ENCODE measurements around the gene HRH1. TPM values are rescaled to one million over a fixed set of nuclear protein-coding genes. Genes with fewer than 3 reads are reported as not detected.
"Not testable (repeated sequence)": the region's sequence is repeated elsewhere in the genome, so short reads cannot be mapped to it uniquely, and the experiment has no call there.

The HRH1 gene
- total and polyA plus RNA-seq, 4 donors, result 10.4 to 21.3 (median 15.1) TPM

DNA sequence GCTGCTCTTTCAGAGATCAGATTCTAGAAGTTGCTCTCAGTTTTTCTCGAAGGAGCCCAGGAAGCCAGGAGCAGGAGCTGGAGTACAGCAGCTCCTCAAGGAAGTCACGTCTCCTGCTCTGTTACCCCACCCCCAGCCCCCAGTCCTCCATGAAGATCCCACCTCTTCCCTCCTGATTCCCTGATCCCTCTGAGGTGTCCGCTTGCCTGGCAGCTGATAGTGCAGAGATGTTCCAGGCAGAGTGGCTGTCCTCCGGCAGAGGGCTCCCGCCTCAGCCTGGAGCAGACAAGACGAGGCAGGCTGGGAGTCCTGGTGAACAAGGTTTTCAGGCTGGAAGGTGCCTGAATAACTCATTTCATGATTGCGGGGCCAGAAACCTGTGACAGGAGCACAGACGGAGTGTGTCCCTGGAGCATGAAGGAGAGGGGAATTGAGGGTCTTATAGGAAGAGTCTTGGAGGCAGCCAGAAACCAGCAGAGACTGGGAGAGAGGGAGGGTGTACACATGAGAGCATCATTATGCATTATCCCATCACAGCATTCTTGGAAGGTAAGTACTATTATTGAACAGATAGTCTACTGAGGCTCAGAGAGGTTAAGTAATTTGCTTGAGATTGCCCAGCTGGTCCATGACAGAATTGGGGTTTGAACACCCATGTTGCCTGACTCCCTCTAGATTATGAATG, 1.2 kb downstream of the HRH1 start:
- H3K27ac ChIP-seq (ENCODE audit: low read depth, low read length), result peak overlapping the region; percentile 70
- 1% methylated on average over 8 of the region's 8 CpGs for WGBS (ENCODE audit: insufficient coverage)
- peak overlapping the region; percentile 52 for H3K4me3 ChIP-seq (ENCODE audit: low read depth, low read length)
- no peaks in the 10 kb centered on the region for H3K36me3 ChIP-seq (ENCODE audit: control insufficient read depth, insufficient read depth, low read length)
- H3K27me3 ChIP-seq (ENCODE audit: control insufficient read depth, insufficient read depth, low read length), result peaks cover 9% of the 10 kb centered on the region
- H3K4me1 ChIP-seq (ENCODE audit: control insufficient read depth, insufficient read depth, low read length), result peaks cover 31% of the 10 kb centered on the region
- DNase-seq (ENCODE audit: low read depth in 4 of 6, low spot score in 6 of 6), result peak in 4 of 6 donors; percentile 58 to 93 (median 81)
- H3K9me3 ChIP-seq (ENCODE audit: control insufficient read depth, insufficient read depth, low read length), result no peaks in the 10 kb centered on the region

- Histone ChIP-seq H3K36me3 (ENCODE audit: control insufficient read depth, insufficient read depth, low read length) (no peaks in the 10 kb centered on the region), H3K27me3 (ENCODE audit: control insufficient read depth, insufficient read depth, low read length) (peaks cover 9% of the 10 kb centered on the region), H3K27ac (ENCODE audit: low read depth, low read length) (no peak overlapping the region), H3K9me3 (ENCODE audit: control insufficient read depth, insufficient read depth, low read length) (no peaks in the 10 kb centered on the region), H3K4me1 (ENCODE audit: control insufficient read depth, insufficient read depth, low read length) (peaks cover 31% of the 10 kb centered on the region), H3K4me3 (ENCODE audit: low read depth, low read length) (no peak overlapping the region)
- DNase-seq (ENCODE audit: low read depth in 4 of 6, low spot score in 6 of 6), result no peak
- 63% methylated on average over 4 of the region's 4 CpGs for WGBS (ENCODE audit: insufficient coverage)
These were observed 1.7 kb downstream of the HRH1 start for GRCh38 chr3:11156026-11156410.

DNA sequence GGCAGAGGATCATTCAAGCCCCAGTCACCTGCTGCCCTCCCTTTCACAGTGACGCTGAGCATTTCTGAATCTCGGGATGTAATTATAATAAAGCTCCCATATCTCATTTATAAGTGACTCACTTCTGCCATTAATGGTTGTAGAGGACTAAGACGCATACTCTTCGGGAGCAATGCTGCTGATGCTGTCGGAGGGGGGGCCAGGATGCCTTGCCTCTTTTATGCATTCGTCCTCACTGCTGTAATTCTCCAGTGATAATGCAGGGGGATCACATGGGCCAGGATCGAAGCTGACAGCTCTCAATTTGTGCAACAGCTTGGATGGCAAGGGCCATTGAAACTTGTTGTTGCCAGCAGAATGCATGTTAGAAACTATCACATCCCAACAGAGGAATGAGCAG, 3.1 kb downstream of the HRH1 start:
- Histone ChIP-seq H3K27ac (ENCODE audit: low read depth, low read length) (no peak overlapping the region), H3K27me3 (ENCODE audit: control insufficient read depth, insufficient read depth, low read length) (peaks cover 9% of the 10 kb centered on the region), H3K4me1 (ENCODE audit: control insufficient read depth, insufficient read depth, low read length) (peaks cover 31% of the 10 kb centered on the region), H3K9me3 (ENCODE audit: control insufficient read depth, insufficient read depth, low read length) (no peaks in the 10 kb centered on the region), H3K36me3 (ENCODE audit: control insufficient read depth, insufficient read depth, low read length) (no peaks in the 10 kb centered on the region), H3K4me3 (ENCODE audit: low read depth, low read length) (no peak overlapping the region)
- 47% methylated on average over 5 of the region's 7 CpGs for WGBS (ENCODE audit: insufficient coverage)
- DNase-seq (ENCODE audit: low read depth in 4 of 6, low spot score in 6 of 6), result peak in 1 of 6 donors; percentile 77

DNA sequence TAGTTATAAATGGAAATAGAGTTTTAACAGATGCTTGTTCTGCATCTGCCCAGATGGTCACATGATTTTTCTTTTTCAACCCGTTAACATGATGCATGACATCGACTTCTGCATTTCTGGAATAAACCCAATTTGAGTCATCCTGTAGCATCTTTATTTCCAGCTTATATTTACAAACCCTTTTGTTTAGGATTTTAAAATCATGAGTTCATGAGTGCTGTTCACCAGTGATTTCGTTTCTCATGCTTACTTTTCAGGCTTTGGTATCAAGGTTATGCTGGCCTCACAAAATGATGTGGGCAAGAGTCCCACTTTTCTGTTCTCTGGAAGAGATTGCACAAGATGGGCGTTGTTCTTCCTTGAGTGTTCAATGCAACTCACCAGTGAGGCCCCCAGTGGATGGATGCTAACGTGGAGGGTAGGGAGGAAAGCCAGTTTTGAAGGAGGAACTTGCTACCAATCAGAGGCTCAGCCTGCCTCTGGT, 5.2 kb downstream of the HRH1 start:
- WGBS (ENCODE audit: insufficient coverage), result 59% methylated on average over 2 of the region's 5 CpGs
- Histone ChIP-seq H3K4me1 (ENCODE audit: control insufficient read depth, insufficient read depth, low read length) (peaks cover 32% of the 10 kb centered on the region), H3K27me3 (ENCODE audit: control insufficient read depth, insufficient read depth, low read length) (peaks cover 5% of the 10 kb centered on the region), H3K9me3 (ENCODE audit: control insufficient read depth, insufficient read depth, low read length) (no peaks in the 10 kb centered on the region), H3K27ac (ENCODE audit: low read depth, low read length) (peak overlapping the region; percentile 6), H3K36me3 (ENCODE audit: control insufficient read depth, insufficient read depth, low read length) (no peaks in the 10 kb centered on the region), H3K4me3 (ENCODE audit: low read depth, low read length) (no peak overlapping the region)
- no peak for DNase-seq (ENCODE audit: low read depth in 4 of 6, low spot score in 6 of 6)

- peaks cover 31% of the 10 kb centered on the region for H3K4me1 ChIP-seq (ENCODE audit: control insufficient read depth, insufficient read depth, low read length)
- no peak overlapping the region for H3K27ac ChIP-seq (ENCODE audit: low read depth, low read length)
- no peaks in the 10 kb centered on the region for H3K27me3 ChIP-seq (ENCODE audit: control insufficient read depth, insufficient read depth, low read length)
- no peak overlapping the region for H3K4me3 ChIP-seq (ENCODE audit: low read depth, low read length)
- no peak for DNase-seq (ENCODE audit: low read depth in 4 of 6, low spot score in 6 of 6)
- WGBS (ENCODE audit: insufficient coverage), result 74% methylated on average over 4 of the region's 7 CpGs
- H3K9me3 ChIP-seq (ENCODE audit: control insufficient read depth, insufficient read depth, low read length), result no peaks in the 10 kb centered on the region
- H3K36me3 ChIP-seq (ENCODE audit: control insufficient read depth, insufficient read depth, low read length), result no peaks in the 10 kb centered on the region
These were observed 7.4 kb downstream of the HRH1 start for GRCh38 chr3:11161666-11162065.

- WGBS (ENCODE audit: insufficient coverage), result 71% methylated on average over 5 of the region's 6 CpGs
- Histone ChIP-seq H3K27me3 (ENCODE audit: control insufficient read depth, insufficient read depth, low read length) (no peaks in the 10 kb centered on the region), H3K4me3 (ENCODE audit: low read depth, low read length) (no peak overlapping the region), H3K9me3 (ENCODE audit: control insufficient read depth, insufficient read depth, low read length) (no peaks in the 10 kb centered on the region), H3K36me3 (ENCODE audit: control insufficient read depth, insufficient read depth, low read length) (no peaks in the 10 kb centered on the region), H3K27ac (ENCODE audit: low read depth, low read length) (no peak overlapping the region), H3K4me1 (ENCODE audit: control insufficient read depth, insufficient read depth, low read length) (peaks cover 32% of the 10 kb centered on the region)
- DNase-seq (ENCODE audit: low read depth in 4 of 6, low spot score in 6 of 6), result no peak
These were observed 8.4 kb downstream of the HRH1 start for GRCh38 chr3:11162401-11163345.

- peaks cover 50% of the 10 kb centered on the region for H3K4me1 ChIP-seq (ENCODE audit: control insufficient read depth, insufficient read depth, low read length)
- WGBS (ENCODE audit: insufficient coverage), result 23% methylated on average over 5 of the region's 5 CpGs
- peak overlapping the region; percentile 75 for H3K27ac ChIP-seq (ENCODE audit: low read depth, low read length)
- no peaks in the 10 kb centered on the region for H3K36me3 ChIP-seq (ENCODE audit: control insufficient read depth, insufficient read depth, low read length)
- no peaks in the 10 kb centered on the region for H3K27me3 ChIP-seq (ENCODE audit: control insufficient read depth, insufficient read depth, low read length)
- H3K4me3 ChIP-seq (ENCODE audit: low read depth, low read length), result no peak overlapping the region
- no peaks in the 10 kb centered on the region for H3K9me3 ChIP-seq (ENCODE audit: control insufficient read depth, insufficient read depth, low read length)
- DNase-seq (ENCODE audit: low read depth in 4 of 6, low spot score in 6 of 6), result peak in 2 of 6 donors; percentile 49 to 60
These were observed 10.3 kb downstream of the HRH1 start for GRCh38 chr3:11164607-11165006.

GRCh38 chr3:11165476-11165875, 11.2 kb downstream of the HRH1 start:
- Histone ChIP-seq H3K27ac (ENCODE audit: low read depth, low read length) (peak overlapping the region; percentile 75), H3K4me1 (ENCODE audit: control insufficient read depth, insufficient read depth, low read length) (peaks cover 53% of the 10 kb centered on the region), H3K36me3 (ENCODE audit: control insufficient read depth, insufficient read depth, low read length) (no peaks in the 10 kb centered on the region), H3K9me3 (ENCODE audit: control insufficient read depth, insufficient read depth, low read length) (no peaks in the 10 kb centered on the region), H3K4me3 (ENCODE audit: low read depth, low read length) (no peak overlapping the region), H3K27me3 (ENCODE audit: control insufficient read depth, insufficient read depth, low read length) (no peaks in the 10 kb centered on the region)
- DNase-seq (ENCODE audit: low read depth in 4 of 6, low spot score in 6 of 6), result peak in 2 of 6 donors; percentile 77 to 80
- 26% methylated on average over 6 of the region's 8 CpGs for WGBS (ENCODE audit: insufficient coverage)

DNA sequence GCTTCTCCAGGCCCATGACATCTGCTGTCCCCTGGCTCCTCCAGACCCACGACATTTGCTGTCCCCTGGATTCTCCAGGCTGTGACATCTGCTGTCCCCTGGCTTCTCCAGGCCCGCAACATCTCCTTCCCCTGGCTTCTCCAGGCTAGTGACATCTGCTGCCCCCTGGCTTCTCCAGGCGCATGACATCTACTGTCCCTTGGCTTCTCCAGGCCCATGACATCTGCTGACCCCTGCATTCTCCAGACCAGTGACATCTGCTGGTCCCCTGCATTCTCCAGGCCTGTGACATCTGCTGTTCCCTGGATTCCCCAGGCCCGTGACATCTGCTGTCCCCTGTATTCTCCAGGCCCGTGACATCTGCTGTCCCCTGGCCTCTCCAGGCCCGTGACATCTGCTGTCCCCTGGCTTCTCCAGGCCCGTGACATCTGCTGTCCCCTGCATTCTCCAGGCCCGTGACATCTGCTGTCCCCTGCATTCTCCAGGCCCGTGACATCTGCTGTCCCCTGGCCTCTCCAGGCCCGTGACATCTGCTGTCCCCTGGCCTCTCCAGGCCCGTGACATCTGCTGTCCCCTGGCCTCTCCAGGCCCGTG, 12.6 kb downstream of the HRH1 start:
- not testable (repeated sequence) for H3K36me3 ChIP-seq (ENCODE audit: control insufficient read depth, insufficient read depth, low read length); H3K27me3 ChIP-seq (ENCODE audit: control insufficient read depth, insufficient read depth, low read length); H3K27ac ChIP-seq (ENCODE audit: low read depth, low read length); DNase-seq (ENCODE audit: low read depth in 4 of 6, low spot score in 6 of 6); H3K4me3 ChIP-seq (ENCODE audit: low read depth, low read length); H3K9me3 ChIP-seq (ENCODE audit: control insufficient read depth, insufficient read depth, low read length)
- H3K4me1 ChIP-seq (ENCODE audit: control insufficient read depth, insufficient read depth, low read length), result peaks cover 53% of the 10 kb centered on the region
- WGBS (ENCODE audit: insufficient coverage), result 85% methylated on average over 7 of the region's 12 CpGs
